Tibial artery (tissue), 4 donors: ENCODE results near the gene SLC4A8.

Experiments
- DNase-seq, 2 donors: peaks; one replicate each; pipeline ENCODE4 v3.0.0-alpha.2; 2019
- H3K27ac ChIP-seq, 2 donors: fragments of 200-600 bp; sonication (generic) in 1 of 2; 1 replicate in 1 of 2; 2 replicates in 1 of 2; pipeline ENCODE4 v1.5.1; 2018 to 2019; ENCODE audit warnings: mild to moderate bottlenecking in 1 of 2
- H3K27me3 ChIP-seq, 2 donors: fragments of 200-600 bp; sonication (generic) in 1 of 2; one replicate each; pipeline versions ENCODE4 v1.5.1 to v1.6.0; 2016 to 2019
- H3K36me3 ChIP-seq, 3 donors: fragments of 200-600 bp; sonication (generic) in 2 of 3; one replicate each; pipeline ENCODE4 v1.5.1; 2016 to 2019; ENCODE audit warnings: mild to moderate bottlenecking in 2 of 3
- H3K4me1 ChIP-seq, 4 donors: fragments of 200-600 bp; sonication (generic) in 2 of 4; 1 replicate in 3 of 4; 2 replicates in 1 of 4; pipeline ENCODE4 v1.5.1; 2016 to 2019
- H3K4me3 ChIP-seq, 2 donors: fragments of 200-600 bp; sonication (generic) in 1 of 2; 1 replicate in 1 of 2; 2 replicates in 1 of 2; pipeline ENCODE4 v1.5.1; 2018 to 2019; ENCODE audit warnings: mild to moderate bottlenecking in 2 of 2
- H3K9me3 ChIP-seq, 3 donors: fragments of 200-600 bp; sonication (generic) in 1 of 3; one replicate each; pipeline ENCODE4 v1.5.1; 2016 to 2019
- intact Hi-C: fragments of 100-400 bp; cut with DNase I; formaldehyde crosslinking; loops from one replicate; pipeline ENCODE4 v1.15.0; 2023; ENCODE audit warnings: low total_unique reads
- TF ChIP-seq, protein P1 (sequence below), 2 experiments: fragments of 200-600 bp in 1 of 2; fragments of 450-650 bp in 1 of 2; IDR thresholded peaks; one replicate each; pipeline ENCODE4 v1.5.1; 2017 to 2019; ENCODE audit warnings: antibody characterized with exemption in 2 of 2, mild to moderate bottlenecking in 1 of 2, moderate library complexity in 1 of 2

Gene SLC4A8

DNA sequence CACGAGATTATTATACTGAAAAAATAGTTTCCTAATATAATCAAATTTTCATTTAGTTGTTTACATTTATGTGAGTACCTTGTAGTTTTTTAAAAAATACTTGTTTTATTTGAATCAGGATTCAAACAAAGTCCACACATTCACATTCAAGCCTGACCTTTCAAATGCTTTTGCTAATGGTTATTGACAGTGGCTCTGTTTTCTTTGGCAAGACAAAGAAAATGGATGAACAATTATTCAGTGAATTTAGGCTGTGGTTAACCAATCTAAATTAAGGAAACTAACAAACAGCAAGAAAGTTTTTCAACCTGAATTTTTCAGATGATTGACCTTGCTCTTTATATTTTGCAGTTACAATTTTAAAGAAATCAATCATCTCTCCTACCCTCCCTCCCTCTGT lies 9.7 kb downstream of the SLC4A8 start:
- Histone ChIP-seq H3K9me3 (no peaks in the 10 kb centered on the region), H3K27ac (no peak overlapping the region), H3K4me1 (no peaks in the 10 kb centered on the region), H3K36me3 (no peaks in the 10 kb centered on the region), H3K27me3 (no peaks in the 10 kb centered on the region), H3K4me3 (no peak overlapping the region)
- intact Hi-C loops = no loop called here
- DNase-seq = no peak
- TF ChIP-seq, protein P1, sequence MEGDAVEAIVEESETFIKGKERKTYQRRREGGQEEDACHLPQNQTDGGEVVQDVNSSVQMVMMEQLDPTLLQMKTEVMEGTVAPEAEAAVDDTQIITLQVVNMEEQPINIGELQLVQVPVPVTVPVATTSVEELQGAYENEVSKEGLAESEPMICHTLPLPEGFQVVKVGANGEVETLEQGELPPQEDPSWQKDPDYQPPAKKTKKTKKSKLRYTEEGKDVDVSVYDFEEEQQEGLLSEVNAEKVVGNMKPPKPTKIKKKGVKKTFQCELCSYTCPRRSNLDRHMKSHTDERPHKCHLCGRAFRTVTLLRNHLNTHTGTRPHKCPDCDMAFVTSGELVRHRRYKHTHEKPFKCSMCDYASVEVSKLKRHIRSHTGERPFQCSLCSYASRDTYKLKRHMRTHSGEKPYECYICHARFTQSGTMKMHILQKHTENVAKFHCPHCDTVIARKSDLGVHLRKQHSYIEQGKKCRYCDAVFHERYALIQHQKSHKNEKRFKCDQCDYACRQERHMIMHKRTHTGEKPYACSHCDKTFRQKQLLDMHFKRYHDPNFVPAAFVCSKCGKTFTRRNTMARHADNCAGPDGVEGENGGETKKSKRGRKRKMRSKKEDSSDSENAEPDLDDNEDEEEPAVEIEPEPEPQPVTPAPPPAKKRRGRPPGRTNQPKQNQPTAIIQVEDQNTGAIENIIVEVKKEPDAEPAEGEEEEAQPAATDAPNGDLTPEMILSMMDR (IDR thresholded peaks at IDR 0.05) = no peak

DNA sequence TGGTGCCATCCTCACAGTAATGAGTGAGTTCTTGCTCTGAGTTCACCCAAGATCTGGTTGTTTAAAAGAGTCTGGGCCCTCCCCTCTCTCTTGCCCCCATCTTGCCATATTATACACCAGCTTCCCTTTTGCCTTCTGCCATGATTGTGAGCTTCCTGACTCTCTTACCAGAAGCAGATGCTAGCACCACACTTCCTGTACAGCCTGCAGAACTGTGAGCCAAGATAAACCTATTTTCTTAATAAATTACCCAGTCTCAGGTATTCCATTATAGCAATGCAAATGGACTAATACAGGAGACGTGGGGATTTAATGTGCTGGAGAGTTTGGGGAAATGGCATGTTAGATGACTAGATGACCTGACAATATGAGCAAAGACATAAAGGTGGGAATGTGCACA lies 12.8 kb downstream of the SLC4A8 start:
- TF ChIP-seq, protein P1 (IDR thresholded peaks at IDR 0.05) = no peak
- no peak overlapping the region for H3K27ac ChIP-seq
- intact Hi-C loops = no loop called here
- no peaks in the 10 kb centered on the region for H3K4me1 ChIP-seq
- H3K9me3 ChIP-seq = no peaks in the 10 kb centered on the region
- no peak overlapping the region for H3K4me3 ChIP-seq
- H3K36me3 ChIP-seq = no peaks in the 10 kb centered on the region
- DNase-seq = no peak
- no peaks in the 10 kb centered on the region for H3K27me3 ChIP-seq

DNA sequence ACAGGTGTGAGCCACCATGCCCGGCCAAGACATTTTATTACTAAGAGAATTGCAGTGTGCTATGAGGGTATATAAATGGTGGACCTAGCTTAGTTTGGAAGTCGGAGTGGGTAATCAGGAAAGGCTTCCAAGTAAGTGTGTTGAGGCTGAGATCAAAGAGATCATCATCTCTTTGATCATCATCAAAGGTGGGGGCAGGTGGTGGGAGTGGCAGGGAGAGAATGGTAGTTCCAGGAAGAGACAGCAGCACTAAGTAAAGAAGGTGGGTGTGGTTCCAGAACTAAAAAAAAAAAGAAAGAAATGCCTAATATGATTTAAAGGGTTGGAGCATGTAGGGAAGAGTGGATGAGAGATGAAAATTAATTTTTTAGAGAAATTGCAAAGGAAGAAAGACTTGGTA lies 14.7 kb downstream of the SLC4A8 start:
- H3K9me3 ChIP-seq = no peaks in the 10 kb centered on the region
- no peaks in the 10 kb centered on the region for H3K4me1 ChIP-seq
- TF ChIP-seq, protein P1 (IDR thresholded peaks at IDR 0.05) = no peak
- no peak overlapping the region for H3K27ac ChIP-seq
- intact Hi-C loops = no loop called here
- no peaks in the 10 kb centered on the region for H3K27me3 ChIP-seq
- no peak for DNase-seq
- no peak overlapping the region for H3K4me3 ChIP-seq
- H3K36me3 ChIP-seq = no peaks in the 10 kb centered on the region

DNA sequence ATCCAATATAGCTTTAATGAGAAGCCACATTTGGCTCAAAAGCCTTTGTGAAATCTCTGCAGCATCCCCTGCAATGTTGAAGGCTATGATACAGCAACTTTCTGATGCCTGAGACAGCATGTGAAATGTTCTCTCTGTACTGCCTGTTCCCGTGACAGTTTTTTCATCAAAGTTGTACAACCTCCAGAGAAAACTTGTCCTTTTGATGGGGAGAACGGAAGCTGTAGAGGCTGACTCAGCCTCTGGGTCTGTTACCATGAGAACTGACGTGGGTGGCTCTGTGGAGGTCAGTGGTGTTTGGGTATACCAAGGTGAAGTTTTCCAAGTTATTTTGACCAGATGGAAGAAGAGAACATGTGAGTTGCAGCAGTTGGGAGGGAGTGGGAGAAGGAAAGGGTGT lies 17.0 kb downstream of the SLC4A8 start:
- TF ChIP-seq, protein P1 (IDR thresholded peaks at IDR 0.05) = no peak
- Histone ChIP-seq H3K4me1 (no peaks in the 10 kb centered on the region), H3K27ac (no peak overlapping the region), H3K4me3 (no peak overlapping the region), H3K9me3 (no peaks in the 10 kb centered on the region), H3K27me3 (no peaks in the 10 kb centered on the region), H3K36me3 (no peaks in the 10 kb centered on the region)
- intact Hi-C loops = no loop called here
- DNase-seq = no peak

DNA sequence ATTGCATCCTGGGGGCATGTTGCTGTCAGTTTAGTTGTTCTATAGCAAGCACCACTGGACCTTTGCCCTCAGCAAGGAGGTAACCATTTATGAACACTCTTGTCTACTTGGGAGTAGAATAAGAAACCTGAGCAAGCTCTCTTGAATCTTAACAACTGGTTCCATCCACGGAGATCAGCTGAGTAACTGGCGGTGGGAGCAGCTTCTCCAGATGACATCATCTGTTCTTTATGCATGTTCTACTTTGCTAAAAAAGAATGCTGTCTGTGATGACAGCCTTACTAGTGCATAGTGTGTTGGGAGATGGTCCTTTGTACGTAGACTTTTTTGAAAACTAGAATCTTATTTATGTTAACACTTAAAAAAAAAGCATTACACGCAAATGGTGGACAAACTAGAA lies 17.7 kb downstream of the SLC4A8 start:
- no peak for DNase-seq
- no peaks in the 10 kb centered on the region for H3K36me3 ChIP-seq
- no peak overlapping the region for H3K27ac ChIP-seq
- intact Hi-C loops = no loop called here
- H3K4me3 ChIP-seq = no peak overlapping the region
- H3K9me3 ChIP-seq = no peaks in the 10 kb centered on the region
- no peaks in the 10 kb centered on the region for H3K4me1 ChIP-seq
- H3K27me3 ChIP-seq = no peaks in the 10 kb centered on the region
- TF ChIP-seq, protein P1 (IDR thresholded peaks at IDR 0.05) = no peak

DNA sequence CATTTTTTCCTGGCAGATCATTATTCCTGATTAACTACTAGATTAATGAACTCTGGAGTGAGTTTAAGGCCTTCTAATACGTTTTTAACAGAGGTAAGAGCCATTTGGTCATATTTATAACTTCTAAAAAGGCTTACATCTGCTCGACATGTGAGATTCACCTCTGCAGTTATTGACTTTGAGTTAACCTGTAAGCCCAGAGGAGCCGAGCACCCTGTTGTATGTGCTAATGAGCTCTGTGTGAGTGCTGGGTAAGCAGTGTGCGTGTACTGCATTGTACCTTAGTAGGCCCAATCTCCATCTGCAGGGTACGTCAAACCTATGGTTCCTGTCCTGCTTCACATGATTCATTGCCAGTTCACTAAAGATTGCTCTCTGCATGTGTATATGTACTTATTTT lies 18.9 kb downstream of the SLC4A8 start:
- Histone ChIP-seq H3K4me3 (no peak overlapping the region), H3K27me3 (no peaks in the 10 kb centered on the region), H3K36me3 (no peaks in the 10 kb centered on the region), H3K4me1 (no peaks in the 10 kb centered on the region), H3K27ac (no peak overlapping the region), H3K9me3 (no peaks in the 10 kb centered on the region)
- DNase-seq = no peak
- intact Hi-C loops = no loop called here
- TF ChIP-seq, protein P1 (IDR thresholded peaks at IDR 0.05) = no peak
